HG02884 (cell line): ENCODE measurements around the gene CCT7.

Source experiments
- ATAC-seq: cut with Tn5 transposase; IDR thresholded peaks from one replicate; pipeline ENCODE4 v1.9.1; 2021; ENCODE audit warnings: mild to moderate bottlenecking, moderate library complexity; ENCODE audit not compliant: unreplicated experiment

CCT7 gene

DNA sequence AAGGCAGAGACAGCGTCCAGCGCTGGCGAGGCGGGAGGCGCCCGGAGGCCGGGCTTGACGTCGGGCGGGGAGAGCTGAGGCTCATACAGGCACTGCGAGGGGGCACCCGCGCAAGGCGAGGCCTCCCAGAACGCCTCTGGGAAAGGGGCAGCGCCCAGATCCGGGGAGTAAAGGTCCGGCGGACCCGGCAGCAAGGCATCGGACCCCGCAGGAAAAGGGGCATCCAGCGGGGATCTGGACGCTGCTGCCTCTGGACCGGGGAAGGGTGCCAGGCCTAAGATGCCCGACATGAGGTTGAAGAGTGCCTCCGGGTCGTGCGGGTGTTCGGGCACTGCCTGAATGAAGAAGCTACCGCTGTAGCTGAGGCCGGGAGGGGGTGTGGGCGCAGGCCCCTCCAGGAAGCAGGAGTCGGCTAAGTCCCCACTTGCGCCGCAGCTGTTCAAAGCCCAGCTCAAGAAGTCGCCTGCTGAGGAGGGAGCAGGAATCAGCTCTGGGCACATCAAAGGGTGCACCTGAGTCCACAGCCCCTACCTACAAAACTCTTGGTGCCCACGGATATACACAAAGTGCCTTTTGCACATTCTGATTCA, 58.3 kb downstream of the CCT7 start:
- no peak for ATAC-seq

DNA sequence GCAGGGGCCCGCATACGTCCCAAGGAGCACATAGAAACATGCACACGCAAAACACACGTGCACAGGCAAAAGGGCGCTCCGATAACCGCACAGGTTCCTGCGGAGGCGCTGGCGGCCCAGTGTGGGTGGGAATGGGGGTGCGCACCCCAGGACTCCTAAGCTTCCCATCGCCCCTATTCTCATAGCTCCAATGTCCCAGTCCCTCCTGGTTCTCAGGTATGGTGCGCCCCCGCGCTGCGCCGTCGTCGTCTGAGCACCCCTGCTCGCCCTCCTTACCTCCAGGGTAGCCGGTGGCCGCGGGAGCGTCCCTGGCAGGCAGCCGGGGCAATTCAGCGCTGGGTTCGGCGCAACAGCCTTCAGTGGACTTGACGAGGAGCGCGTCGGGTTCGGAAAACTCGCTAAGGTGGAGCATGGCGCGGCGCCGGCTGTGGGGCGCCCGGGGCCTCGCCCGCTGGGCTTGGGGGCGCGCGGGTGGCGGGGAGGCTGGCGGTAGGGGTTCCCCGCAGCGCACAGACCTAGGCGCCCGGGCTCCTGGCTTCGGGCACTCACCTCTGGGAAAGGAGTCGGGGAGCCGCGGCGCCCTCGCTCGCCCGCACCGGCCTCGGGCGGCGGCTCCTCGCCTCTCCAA, 58.9 kb downstream of the CCT7 start:
- no peak for ATAC-seq

DNA sequence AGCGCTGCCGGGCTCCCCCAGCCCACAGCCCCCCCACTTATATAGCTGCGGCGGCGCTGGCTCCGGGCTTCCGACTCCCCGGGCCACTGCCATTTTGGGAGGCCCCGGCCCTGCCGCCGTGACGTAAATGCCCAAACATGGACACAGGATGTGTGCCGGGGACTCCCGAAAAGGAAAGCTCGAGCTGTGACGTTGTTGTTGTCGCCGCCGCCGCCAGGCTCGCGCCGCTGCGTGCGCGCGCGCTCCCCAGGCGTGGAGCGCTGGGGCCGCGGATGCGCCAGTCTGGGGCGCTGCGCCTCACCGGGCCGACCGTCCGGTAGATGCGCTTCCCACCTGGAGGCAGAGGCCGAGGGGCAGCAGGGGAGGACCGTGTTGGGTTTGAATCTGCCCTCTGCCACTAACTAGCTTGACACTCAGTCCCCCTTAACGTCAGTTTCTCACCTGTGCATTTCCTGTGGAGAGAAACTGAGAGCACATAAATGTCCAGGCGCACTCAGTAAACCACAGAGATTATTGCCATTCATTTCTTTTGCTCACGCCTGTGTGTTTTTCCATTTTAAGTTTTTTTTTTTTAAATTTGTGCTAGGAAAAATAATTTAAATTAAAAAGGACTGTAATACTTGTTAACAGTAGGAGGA, 59.5 kb downstream of the CCT7 start, which contains the start of gene EGR4:
EGR4 (minus strand) TSS at position 15 of the 638 bp plus-strand sequence. CDS start 231 bp downstream, outside the sequence.
- peak; percentile 88 for ATAC-seq

DNA sequence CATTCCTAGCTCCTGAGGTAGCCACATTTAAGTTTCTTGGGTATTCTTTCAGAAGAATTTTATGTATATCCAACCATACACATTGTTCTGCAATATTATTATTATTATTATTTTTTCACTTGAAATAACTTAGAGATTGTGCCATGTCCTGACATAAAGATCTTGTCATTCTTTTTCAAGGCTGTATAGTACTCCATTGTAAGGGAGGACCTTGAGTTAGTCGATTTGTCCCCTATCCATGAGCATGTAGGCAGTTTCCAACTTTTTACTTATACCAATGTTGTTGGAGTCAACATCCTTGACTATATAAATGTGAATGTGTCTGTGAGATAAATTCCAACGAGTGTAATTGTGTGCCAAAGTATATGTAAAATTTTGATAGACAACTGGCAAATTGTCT, 60.1 kb downstream of the CCT7 start:
- ATAC-seq = no peak

DNA sequence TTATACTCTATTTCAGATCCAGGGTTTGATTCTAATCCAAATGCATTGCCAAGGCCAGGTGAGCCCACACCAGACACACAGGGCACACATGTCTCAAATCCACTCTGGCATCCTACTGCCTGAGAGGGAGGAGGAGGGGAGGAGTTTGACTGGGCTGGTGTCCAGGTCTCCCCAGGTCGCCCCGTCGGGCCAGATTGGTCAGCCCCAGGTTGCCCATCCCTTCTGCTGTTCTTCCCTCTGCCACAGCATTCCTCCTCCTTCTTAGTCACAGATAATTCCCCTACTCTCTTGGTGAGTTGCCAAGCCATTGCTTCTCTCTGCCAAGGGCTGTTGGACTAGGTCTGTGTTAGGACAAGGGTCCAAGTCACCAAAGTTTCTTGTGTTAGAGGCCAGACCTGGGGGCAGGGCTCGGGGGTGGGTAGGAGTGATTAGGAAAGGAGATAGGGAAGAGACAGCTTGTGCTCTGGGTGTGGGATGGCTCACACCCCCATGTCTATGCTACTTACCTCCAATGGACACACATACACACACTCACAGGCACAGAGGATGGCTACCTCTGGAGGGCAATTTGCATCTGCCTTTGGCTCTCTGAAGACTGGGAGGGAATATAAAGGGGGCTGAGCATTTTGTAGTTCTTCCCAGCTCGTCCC, 61.8 kb downstream of the CCT7 start:
- ATAC-seq = no peak

- no peak for ATAC-seq
Measured at GRCh38 chr2:73297151-73297559, 63.0 kb downstream of the CCT7 start.

DNA sequence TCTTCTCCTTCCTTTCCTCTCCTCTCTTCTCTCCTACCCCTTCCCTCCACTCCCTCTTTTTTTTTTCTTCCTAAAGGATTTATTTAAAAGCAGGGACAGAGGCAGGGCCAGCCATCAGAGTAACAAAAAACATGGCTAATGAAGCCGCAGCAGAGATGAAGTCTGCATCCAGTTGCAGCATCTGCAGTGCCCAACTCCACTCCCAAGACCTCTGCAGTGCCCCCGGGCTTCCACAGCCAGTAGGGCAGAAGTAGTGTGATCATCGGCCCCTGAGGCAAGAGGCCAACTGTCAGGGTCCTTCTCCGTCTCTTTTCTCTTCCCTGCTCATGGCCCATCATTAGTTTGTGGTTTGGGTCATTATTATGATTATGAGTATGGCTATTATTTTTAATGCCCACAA, 63.5 kb downstream of the CCT7 start:
- no peak for ATAC-seq

DNA sequence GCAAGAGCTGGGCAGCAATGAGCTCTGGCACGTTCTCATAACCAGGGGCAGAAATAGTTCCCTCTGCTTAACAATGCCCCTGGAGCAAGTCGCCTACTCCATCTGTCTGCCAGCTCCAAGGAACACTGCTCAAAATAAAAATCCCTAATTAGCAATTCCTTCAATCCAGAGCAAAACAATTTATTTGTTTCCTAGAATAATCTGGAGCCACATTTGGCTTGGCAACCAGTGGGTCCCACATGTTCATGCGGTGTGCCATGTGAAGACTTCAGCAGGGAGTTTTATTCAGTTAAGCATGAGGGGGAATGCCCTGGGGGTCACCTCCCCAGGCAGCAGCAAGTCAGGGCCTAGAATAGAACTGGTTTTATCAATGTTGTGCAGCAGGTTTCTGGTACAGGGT, 66.8 kb downstream of the CCT7 start:
- ATAC-seq = no peak

DNA sequence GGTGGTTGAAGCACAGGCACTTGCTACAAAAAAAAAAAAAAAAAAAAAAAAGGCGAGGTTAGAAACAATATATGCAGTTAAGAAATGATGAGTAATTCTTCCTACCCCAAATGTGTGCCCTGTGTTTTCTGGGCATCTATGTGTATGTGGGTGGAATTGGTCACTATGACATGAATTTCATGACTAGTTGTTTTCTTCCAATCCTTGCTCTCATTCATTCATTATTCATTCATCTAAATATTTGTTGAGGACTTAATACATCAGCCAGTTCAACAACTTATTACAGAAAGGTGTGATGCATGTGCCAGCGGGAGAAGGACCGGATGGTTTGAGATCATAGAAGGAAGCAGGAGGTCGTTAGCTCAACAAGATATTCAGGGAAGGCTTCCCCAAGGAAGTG, 67.5 kb downstream of the CCT7 start:
- ATAC-seq = no peak
